ENCODE measurements around the gene KASH5.

KASH5 gene

DNA sequence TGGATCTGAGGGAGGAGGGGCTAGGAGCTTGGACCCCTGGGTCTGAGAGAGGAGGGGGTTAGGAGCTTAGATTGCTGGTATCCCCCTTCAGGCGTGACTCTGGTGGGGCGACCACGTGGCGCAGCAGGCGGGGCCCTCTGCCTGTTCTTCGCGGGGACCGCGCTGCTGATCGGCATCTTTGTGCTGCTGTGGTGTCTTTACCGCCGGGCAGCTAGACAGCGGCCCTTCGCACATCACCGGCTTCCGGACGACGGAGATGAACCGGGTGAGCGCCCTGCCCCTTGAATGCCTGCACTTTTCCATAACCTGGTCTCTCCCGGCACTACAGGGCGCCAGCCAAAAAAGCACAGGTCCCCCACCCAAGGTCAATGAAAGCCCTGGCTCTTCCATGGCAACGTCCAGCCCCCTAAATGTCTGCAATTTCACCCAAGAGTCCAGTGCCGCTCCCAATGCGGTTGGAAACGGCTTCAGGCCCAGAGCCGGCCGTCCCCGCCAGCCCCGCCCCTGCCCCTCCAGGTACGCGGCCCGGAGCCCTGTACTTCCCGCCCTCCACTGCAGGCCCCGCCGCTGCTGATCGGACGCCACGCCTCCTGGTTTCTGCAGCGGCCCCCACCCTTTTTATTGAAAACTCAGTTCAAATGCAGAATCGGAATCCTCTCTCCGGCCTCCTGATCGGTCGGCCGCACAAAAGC lies 40.0 kb downstream of the KASH5 start (continued):
- TF ChIP-seq ZNF621 (tag by site-specific recombination; IDR thresholded peaks at IDR 0.05) (no peak), ZBTB26 (tag by site-specific recombination; optimal IDR thresholded peaks at IDR 0.05) (peak; percentile 38), GLIS1 (tag by site-specific recombination; IDR thresholded peaks at IDR 0.05) (peak; percentile 46), ZNF324 (tag by site-specific recombination; IDR thresholded peaks at IDR 0.05) (no peak), ZNF776 (tag by site-specific recombination; IDR thresholded peaks at IDR 0.05; ENCODE audit: borderline replicate concordance) (no peak), KLF16 (tag by site-specific recombination; IDR thresholded peaks at IDR 0.05) (peak; percentile 21; the same call in 1 of the 2 replicates), ZNF292 (tag by site-specific recombination; IDR thresholded peaks at IDR 0.05; ENCODE audit: borderline replicate concordance, low read depth) (no peak), ZNF266 (tag by site-specific recombination; IDR thresholded peaks at IDR 0.05; ENCODE audit: low read depth) (no peak), ZNF157 (tag by site-specific recombination; IDR thresholded peaks at IDR 0.05) (0 out of 2 replicates have a peak, but pooled peaks have one; percentile 9), KLF1 (tag by site-specific recombination; IDR thresholded peaks at IDR 0.05) (peak; percentile 46; the same call in 1 of the 2 replicates), ZNF114 (tag by site-specific recombination; IDR thresholded peaks at IDR 0.05) (no peak), OVOL3 (tag by site-specific recombination; IDR thresholded peaks at IDR 0.05) (no peak), ZFP37 (tag by site-specific recombination; IDR thresholded peaks at IDR 0.05) (peak; percentile 52; the same call in 1 of the 2 replicates), ZNF10 (tag by site-specific recombination; IDR thresholded peaks at IDR 0.05) (no peak; the same call in 1 of the 2 replicates), ZNF341 (tag by site-specific recombination; IDR thresholded peaks at IDR 0.05; ENCODE audit: low read depth) (peak; percentile 60), ZNF433 (tag by site-specific recombination; IDR thresholded peaks at IDR 0.05; ENCODE audit: low read depth) (no peak), ZNF138 (tag by site-specific recombination; IDR thresholded peaks at IDR 0.05; ENCODE audit: borderline replicate concordance) (no peak), KLF9 (tag by site-specific recombination; IDR thresholded peaks at IDR 0.05; ENCODE audit: low read depth) (peak; percentile 24), ZNF274 (IDR thresholded peaks at IDR 0.05; ENCODE audit: low read length) (no peak), ZNF274 (tag by site-specific recombination; IDR thresholded peaks at IDR 0.05; ENCODE audit: borderline replicate concordance) (no peak), ZNF155 (tag by site-specific recombination; IDR thresholded peaks at IDR 0.05) (no peak), ZNF112 (tag by site-specific recombination; IDR thresholded peaks at IDR 0.05) (no peak), ZNF335 (tag by site-specific recombination; conservative IDR thresholded peaks at IDR 0.05) (peak; percentile 99)
- TF ChIP-seq, protein P1, sequence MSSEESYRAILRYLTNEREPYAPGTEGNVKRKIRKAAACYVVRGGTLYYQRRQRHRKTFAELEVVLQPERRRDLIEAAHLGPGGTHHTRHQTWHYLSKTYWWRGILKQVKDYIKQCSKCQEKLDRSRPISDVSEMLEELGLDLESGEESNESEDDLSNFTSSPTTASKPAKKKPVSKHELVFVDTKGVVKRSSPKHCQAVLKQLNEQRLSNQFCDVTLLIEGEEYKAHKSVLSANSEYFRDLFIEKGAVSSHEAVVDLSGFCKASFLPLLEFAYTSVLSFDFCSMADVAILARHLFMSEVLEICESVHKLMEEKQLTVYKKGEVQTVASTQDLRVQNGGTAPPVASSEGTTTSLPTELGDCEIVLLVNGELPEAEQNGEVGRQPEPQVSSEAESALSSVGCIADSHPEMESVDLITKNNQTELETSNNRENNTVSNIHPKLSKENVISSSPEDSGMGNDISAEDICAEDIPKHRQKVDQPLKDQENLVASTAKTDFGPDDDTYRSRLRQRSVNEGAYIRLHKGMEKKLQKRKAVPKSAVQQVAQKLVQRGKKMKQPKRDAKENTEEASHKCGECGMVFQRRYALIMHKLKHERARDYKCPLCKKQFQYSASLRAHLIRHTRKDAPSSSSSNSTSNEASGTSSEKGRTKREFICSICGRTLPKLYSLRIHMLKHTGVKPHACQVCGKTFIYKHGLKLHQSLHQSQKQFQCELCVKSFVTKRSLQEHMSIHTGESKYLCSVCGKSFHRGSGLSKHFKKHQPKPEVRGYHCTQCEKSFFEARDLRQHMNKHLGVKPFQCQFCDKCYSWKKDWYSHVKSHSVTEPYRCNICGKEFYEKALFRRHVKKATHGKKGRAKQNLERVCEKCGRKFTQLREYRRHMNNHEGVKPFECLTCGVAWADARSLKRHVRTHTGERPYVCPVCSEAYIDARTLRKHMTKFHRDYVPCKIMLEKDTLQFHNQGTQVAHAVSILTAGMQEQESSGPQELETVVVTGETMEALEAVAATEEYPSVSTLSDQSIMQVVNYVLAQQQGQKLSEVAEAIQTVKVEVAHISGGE (tag by site-specific recombination; conservative IDR thresholded peaks at IDR 0.05; ENCODE audit: low read depth), result peak; percentile 48
- TF ChIP-seq, protein P2, sequence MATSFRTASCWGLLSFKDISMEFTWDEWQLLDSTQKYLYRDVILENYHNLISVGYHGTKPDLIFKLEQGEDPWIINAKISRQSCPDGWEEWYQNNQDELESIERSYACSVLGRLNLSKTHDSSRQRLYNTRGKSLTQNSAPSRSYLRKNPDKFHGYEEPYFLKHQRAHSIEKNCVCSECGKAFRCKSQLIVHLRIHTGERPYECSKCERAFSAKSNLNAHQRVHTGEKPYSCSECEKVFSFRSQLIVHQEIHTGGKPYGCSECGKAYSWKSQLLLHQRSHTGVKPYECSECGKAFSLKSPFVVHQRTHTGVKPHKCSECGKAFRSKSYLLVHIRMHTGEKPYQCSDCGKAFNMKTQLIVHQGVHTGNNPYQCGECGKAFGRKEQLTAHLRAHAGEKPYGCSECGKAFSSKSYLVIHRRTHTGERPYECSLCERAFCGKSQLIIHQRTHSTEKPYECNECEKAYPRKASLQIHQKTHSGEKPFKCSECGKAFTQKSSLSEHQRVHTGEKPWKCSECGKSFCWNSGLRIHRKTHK (tag by site-specific recombination; IDR thresholded peaks at IDR 0.05), result no peak
- TF ChIP-seq, protein P3, sequence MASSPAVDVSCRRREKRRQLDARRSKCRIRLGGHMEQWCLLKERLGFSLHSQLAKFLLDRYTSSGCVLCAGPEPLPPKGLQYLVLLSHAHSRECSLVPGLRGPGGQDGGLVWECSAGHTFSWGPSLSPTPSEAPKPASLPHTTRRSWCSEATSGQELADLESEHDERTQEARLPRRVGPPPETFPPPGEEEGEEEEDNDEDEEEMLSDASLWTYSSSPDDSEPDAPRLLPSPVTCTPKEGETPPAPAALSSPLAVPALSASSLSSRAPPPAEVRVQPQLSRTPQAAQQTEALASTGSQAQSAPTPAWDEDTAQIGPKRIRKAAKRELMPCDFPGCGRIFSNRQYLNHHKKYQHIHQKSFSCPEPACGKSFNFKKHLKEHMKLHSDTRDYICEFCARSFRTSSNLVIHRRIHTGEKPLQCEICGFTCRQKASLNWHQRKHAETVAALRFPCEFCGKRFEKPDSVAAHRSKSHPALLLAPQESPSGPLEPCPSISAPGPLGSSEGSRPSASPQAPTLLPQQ (tag by site-specific recombination; IDR thresholded peaks at IDR 0.05), result peak; percentile 50; the same call in 1 of the 2 replicates
- TF ChIP-seq, protein P4, sequence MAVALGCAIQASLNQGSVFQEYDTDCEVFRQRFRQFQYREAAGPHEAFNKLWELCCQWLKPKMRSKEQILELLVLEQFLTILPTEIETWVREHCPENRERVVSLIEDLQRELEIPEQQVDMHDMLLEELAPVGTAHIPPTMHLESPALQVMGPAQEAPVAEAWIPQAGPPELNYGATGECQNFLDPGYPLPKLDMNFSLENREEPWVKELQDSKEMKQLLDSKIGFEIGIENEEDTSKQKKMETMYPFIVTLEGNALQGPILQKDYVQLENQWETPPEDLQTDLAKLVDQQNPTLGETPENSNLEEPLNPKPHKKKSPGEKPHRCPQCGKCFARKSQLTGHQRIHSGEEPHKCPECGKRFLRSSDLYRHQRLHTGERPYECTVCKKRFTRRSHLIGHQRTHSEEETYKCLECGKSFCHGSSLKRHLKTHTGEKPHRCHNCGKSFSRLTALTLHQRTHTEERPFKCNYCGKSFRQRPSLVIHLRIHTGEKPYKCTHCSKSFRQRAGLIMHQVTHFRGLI (tag by site-specific recombination; IDR thresholded peaks at IDR 0.05), result no peak

All from HEK293 (cell line).